Measurements from ENCODE around the gene RAB3A. TPM values are rescaled to one million over a fixed set of nuclear protein-coding genes. Genes with fewer than 3 reads are reported as not detected.
A peak's percentile ranks its signal among the peaks of the same experiment; 100 is the strongest.

Gene RAB3A
- total RNA-seq, 6 donors from 2014 or later: 0.46 to 5.0 (median 3.4) TPM

DNA sequence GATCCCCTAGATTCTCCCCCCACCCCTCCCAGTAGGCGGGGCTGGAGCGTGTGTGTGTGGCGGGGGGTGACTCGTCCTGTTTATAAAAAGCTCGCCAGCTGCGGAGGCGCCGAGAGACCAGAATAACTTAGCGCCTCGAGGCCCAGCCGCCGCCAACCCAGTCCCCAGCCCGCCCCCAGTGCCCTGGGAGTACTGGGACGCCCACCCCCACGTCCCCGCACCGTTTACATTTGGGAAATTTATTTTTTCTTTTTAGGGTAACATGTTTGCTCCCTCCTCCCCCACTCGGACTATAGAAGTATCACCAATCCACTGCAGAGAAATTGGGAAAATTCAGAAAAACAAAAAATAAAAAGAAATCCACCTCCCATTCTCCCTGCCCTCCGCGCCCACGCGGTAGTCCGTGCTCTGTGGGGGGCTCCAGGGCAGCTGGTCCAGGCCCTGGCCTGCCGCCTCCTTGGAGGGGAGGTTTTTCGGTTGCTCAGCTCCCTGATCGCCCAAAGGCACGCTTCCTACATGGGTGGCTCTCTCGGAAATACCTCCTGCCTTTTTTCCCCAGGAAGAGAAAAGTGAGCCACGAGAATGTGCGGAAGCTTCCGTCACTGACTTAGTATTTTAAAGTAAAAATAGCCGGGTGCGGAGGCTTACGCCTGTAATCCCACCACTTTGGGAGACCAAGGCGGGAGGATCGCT is 1.5 kb upstream of the RAB3A start:
- Histone ChIP-seq H3K27ac (peak overlapping the region; percentile 92 to 97 (median 96)), H3K36me3 (peaks cover 0 to under 1% (median 0%) of the 10 kb centered on the region in 4 donors), H3K4me3 (peak overlapping the region; percentile 2 to 74 (median 71)), H3K9me3 (no peaks in the 10 kb centered on the region), H3K27me3 (no peaks in the 10 kb centered on the region), H3K4me1 (peaks cover 15 to 35% (median 21%) of the 10 kb centered on the region in 4 donors)
- DNase-seq (peak; percentile 82 to 87), ATAC-seq (ENCODE audit: low FRiP score in 2 of 2) (peak; percentile 30 to 49)
- WGBS, 2 donors: 18 to 28% methylated on average over 29 to 36 of the region's 36 CpGs
- peak in 1 of 4 donors; percentile 32 for TF ChIP-seq POLR2A (IDR thresholded peaks at IDR 0.05)
- no peak for TF ChIP-seq CTCF (IDR thresholded peaks at IDR 0.05)
- peak in 1 of 2 donors; percentile 74 for TF ChIP-seq POLR2AphosphoS5 (IDR thresholded peaks at IDR 0.05)
- TF ChIP-seq EP300 (IDR thresholded peaks at IDR 0.05): no peak

GRCh38 chr19:18204394-18205199 is 755 bp upstream of the RAB3A start:
- Histone ChIP-seq H3K4me3 (peak overlapping the region; percentile 51 to 74 (median 71)), H3K27ac (peak overlapping the region; percentile 92 to 97 (median 96)), H3K9me3 (no peaks in the 10 kb centered on the region), H3K36me3 (peaks cover 0 to 5% (median 0%) of the 10 kb centered on the region in 4 donors), H3K27me3 (no peaks in the 10 kb centered on the region), H3K4me1 (peaks cover 15 to 35% (median 21%) of the 10 kb centered on the region in 4 donors)
- peak; percentile 1 to 62 for ATAC-seq (ENCODE audit: low FRiP score in 2 of 2)
- DNase-seq: peak in 1 of 2 donors; percentile 35
- TF ChIP-seq POLR2A (IDR thresholded peaks at IDR 0.05) (peak in 3 of 4 donors; percentile 20 to 65 (median 25)), EP300 (IDR thresholded peaks at IDR 0.05) (no peak), POLR2AphosphoS5 (IDR thresholded peaks at IDR 0.05) (peak in 1 of 2 donors; percentile 21), CTCF (IDR thresholded peaks at IDR 0.05) (no peak)
- 0 to 1% methylated on average over 22 of the region's 22 CpGs for WGBS, 2 donors

DNA sequence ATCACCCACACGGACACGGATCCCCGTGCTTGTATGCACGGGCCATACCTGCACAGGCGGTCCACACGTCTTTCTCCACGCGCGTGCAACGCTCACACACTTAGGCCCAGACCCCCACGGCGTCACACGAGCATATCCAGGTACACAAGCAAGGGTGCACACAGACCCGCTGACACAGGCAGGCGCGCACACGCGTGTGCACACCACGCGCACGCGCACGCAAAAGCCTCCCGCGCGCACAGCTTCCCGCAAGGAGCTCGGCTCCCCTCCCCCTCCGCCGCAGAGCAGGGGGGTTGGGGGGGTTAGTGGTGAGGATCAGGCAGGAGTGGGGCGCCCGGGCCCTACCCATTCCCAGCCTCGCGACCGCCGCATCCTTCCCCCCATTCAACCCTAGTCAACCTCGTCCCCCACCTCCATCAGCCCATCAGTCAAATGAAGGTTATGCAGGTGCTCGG is 407 bp downstream of the RAB3A start:
- Histone ChIP-seq H3K4me1 (peaks cover 15 to 35% (median 21%) of the 10 kb centered on the region in 4 donors), H3K27ac (peak overlapping the region in 2 of 4 donors; percentile 62 to 97), H3K36me3 (peaks cover 0 to 10% (median 7%) of the 10 kb centered on the region in 4 donors), H3K9me3 (no peaks in the 10 kb centered on the region), H3K4me3 (peak overlapping the region; percentile 70 to 90 (median 73)), H3K27me3 (no peaks in the 10 kb centered on the region)
- no peak for ATAC-seq (ENCODE audit: low FRiP score in 2 of 2)
- DNase-seq: peak; percentile 26 to 91
- WGBS, 2 donors: 0 to 1% methylated on average over 10 of the region's 38 CpGs
- no peak for TF ChIP-seq CTCF (IDR thresholded peaks at IDR 0.05)
- no peak for TF ChIP-seq POLR2A (IDR thresholded peaks at IDR 0.05)
- no peak for TF ChIP-seq EP300 (IDR thresholded peaks at IDR 0.05)
- TF ChIP-seq POLR2AphosphoS5 (IDR thresholded peaks at IDR 0.05): no peak

DNA sequence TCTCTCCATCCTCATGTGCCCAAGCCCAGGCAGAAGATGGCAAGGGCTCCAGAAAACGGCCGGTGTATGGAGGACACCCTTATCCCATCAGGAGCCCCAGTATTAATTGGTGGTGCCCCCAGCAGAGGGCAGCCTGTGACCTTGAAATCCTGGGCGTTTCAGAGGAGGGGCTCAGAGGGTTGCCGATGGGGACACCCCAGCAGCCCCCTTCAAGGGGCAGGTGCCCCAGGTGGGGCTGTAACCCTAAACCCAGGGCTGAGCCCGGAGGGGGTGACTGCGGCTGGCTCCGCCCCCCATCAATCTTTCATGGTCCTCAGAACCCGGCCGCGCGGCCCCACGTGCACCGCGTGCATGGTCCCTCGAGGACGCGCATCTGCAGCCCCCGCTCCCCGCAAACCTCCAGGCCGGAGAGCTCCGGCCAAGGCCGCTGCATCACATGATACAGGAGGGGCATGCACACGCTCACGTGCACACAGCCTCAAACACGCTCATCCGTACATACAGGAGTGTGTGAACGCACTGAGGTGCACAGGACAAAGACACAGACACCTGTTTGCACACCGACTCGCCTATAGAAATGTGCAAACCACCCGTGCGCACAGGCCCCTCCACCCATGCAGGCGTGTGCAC is 949 bp downstream of the RAB3A start:
- Histone ChIP-seq H3K27ac (no peak overlapping the region), H3K4me3 (peak overlapping the region; percentile 70 to 90 (median 73)), H3K27me3 (no peaks in the 10 kb centered on the region), H3K9me3 (no peaks in the 10 kb centered on the region), H3K4me1 (peaks cover 15 to 30% (median 21%) of the 10 kb centered on the region in 4 donors), H3K36me3 (peaks cover 0 to 11% (median 8%) of the 10 kb centered on the region in 4 donors)
- ATAC-seq (ENCODE audit: low FRiP score in 2 of 2): no peak
- 11% methylated on average over 23 of the region's 32 CpGs; no CpG with 5 or more reads in 1 of the 2 donors for WGBS, 2 donors
- DNase-seq: peak in 1 of 2 donors; percentile 88
- no peak for TF ChIP-seq EP300 (IDR thresholded peaks at IDR 0.05)
- TF ChIP-seq CTCF (IDR thresholded peaks at IDR 0.05): peak in 2 of 6 experiments; percentile 15 to 27
- no peak for TF ChIP-seq POLR2AphosphoS5 (IDR thresholded peaks at IDR 0.05)
- no peak for TF ChIP-seq POLR2A (IDR thresholded peaks at IDR 0.05)

All from upper lobe of left lung (tissue), 6 donors.